Bronchial smooth muscle cell (primary cell): Measurements from ENCODE around the gene ZBTB37. TPM values are rescaled to one million over a fixed set of nuclear protein-coding genes. Genes with fewer than 3 reads are reported as not detected.

Experiments
- total RNA-seq: library from RNA; depleted of rRNA; stranded (reverse); fragments of >200 nt; gene quantifications from 2 replicates; pipeline ENCODE4 v1.2.1, GENCODE V29; 2014

The ZBTB37 gene, protein sequence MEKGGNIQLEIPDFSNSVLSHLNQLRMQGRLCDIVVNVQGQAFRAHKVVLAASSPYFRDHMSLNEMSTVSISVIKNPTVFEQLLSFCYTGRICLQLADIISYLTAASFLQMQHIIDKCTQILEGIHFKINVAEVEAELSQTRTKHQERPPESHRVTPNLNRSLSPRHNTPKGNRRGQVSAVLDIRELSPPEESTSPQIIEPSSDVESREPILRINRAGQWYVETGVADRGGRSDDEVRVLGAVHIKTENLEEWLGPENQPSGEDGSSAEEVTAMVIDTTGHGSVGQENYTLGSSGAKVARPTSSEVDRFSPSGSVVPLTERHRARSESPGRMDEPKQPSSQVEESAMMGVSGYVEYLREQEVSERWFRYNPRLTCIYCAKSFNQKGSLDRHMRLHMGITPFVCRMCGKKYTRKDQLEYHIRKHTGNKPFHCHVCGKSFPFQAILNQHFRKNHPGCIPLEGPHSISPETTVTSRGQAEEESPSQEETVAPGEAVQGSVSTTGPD
- 5.0 and 5.3 TPM in 2 replicates for total RNA-seq

GRCh38 chr1:173868266-173869020 lies at the start of gene ZBTB37:
Gene ZBTB37, plus strand, starts transcription at chr1:173868380. Its CDS starts 1,846 bp downstream, at chr1:173870226.

GRCh38 chr1:173824315-173825081 lies 43.7 kb upstream of the ZBTB37 start, which contains the start of the genes CENPL and DARS2:
Gene CENPL, minus strand, starts transcription at chr1:173824883. Its CDS starts 13,584 bp downstream, at chr1:173811299.
Gene DARS2, plus strand, starts transcription at chr1:173824673. Its CDS starts 557 bp downstream, at chr1:173825230.

GRCh38 chr1:173867753-173868265 lies 371 bp upstream of the ZBTB37 start, which contains the start of gene GAS5:
Gene GAS5, minus strand, starts transcription at chr1:173867989.

DNA sequence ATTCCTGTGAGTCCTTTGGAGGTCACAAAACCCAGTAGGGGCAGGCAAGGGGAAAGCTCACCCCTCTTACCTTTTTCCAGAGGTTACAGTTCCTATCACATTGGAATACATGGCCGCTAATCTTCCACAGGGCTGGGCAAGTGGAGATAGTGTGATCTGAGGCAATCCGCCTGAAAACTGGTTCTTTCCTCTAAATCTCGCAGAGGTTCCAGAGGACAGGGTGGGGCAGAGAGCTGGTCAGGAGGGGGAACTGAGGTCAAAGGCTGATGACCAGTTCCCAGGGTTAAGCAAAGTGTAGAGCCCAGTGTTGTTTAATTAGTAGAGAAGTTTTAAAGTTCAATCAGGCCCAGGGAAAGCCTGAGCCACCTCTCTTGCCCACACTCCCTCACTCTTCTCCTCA lies 49.0 kb downstream of the ZBTB37 start, which contains the start of gene SERPINC1:
Gene SERPINC1, minus strand, starts transcription at position 179 of the 400 bp plus-strand sequence. Its CDS starts 68 bp downstream, at position 111.

Other genes starting within 250 kb of the ZBTB37 start
- gene TEX50, start 233.0 kb upstream of the ZBTB37 start, total RNA-seq, result not detected in 2 replicates
- 0.34 and 0.79 TPM in 2 replicates for gene ANKRD45, start 198.5 kb upstream of the ZBTB37 start, total RNA-seq
- 30.7 and 43.4 TPM in 2 replicates for gene KLHL20, start 153.4 kb upstream of the ZBTB37 start, total RNA-seq
- gene DARS2, start 43.7 kb upstream of the ZBTB37 start, total RNA-seq, result 5.6 and 9.8 TPM in 2 replicates
- 3.9 and 8.4 TPM in 2 replicates for gene CENPL, start 43.5 kb upstream of the ZBTB37 start, total RNA-seq
- 384 and 487 TPM in 2 replicates for gene GAS5, start 391 bp upstream of the ZBTB37 start, total RNA-seq
- not detected in 2 replicates for gene SERPINC1, start 48.9 kb downstream of the ZBTB37 start, total RNA-seq
- 13.9 and 15.7 TPM in 2 replicates for gene RC3H1, start 154.0 kb downstream of the ZBTB37 start, total RNA-seq